HG02588 (cell line): ENCODE data around the gene AKR1A1.
"Not testable (repeated sequence)": the region's sequence is repeated elsewhere in the genome, so short reads cannot be mapped to it uniquely, and the experiment has no call there.

Experiments
- ATAC-seq: cut with Tn5 transposase; IDR thresholded peaks from one replicate; pipeline ENCODE4 v1.9.1; 2021; ENCODE audit warnings: mild to moderate bottlenecking, moderate library complexity; ENCODE audit not compliant: unreplicated experiment

AKR1A1 gene

GRCh38 chr1:45550401-45551351, at the start of gene AKR1A1:
Gene AKR1A1 (plus strand): TSS chr1:45550826. CDS start chr1:45561795, 10,969 bp downstream.
- peak; percentile 85 for ATAC-seq

GRCh38 chr1:45501505-45501859, 49.1 kb upstream of the AKR1A1 start:
- no peak for ATAC-seq

GRCh38 chr1:45503462-45504360, 46.9 kb upstream of the AKR1A1 start:
- no peak for ATAC-seq

- no peak for ATAC-seq
Observed at GRCh38 chr1:45507195-45507594, 43.4 kb upstream of the AKR1A1 start.

GRCh38 chr1:45507893-45508292, 42.7 kb upstream of the AKR1A1 start:
- ATAC-seq: no peak

- no peak for ATAC-seq
Observed at GRCh38 chr1:45508295-45509151, 42.1 kb upstream of the AKR1A1 start.

- no peak for ATAC-seq
Observed at GRCh38 chr1:45510036-45510971, 40.3 kb upstream of the AKR1A1 start.

- no peak for ATAC-seq
Observed at GRCh38 chr1:45510972-45511527, 39.6 kb upstream of the AKR1A1 start.

- ATAC-seq: no peak
Observed at GRCh38 chr1:45512641-45513054, 38.0 kb upstream of the AKR1A1 start.

- ATAC-seq: not testable (repeated sequence)
Observed at GRCh38 chr1:45513532-45514260, 36.9 kb upstream of the AKR1A1 start.

- ATAC-seq: no peak
Observed at GRCh38 chr1:45516036-45516435, 34.6 kb upstream of the AKR1A1 start.

GRCh38 chr1:45516465-45516864, 34.2 kb upstream of the AKR1A1 start:
- ATAC-seq: no peak

GRCh38 chr1:45518366-45518765, 32.3 kb upstream of the AKR1A1 start:
- ATAC-seq: not testable (repeated sequence)

- no peak for ATAC-seq
Observed at GRCh38 chr1:45518910-45519309, 31.7 kb upstream of the AKR1A1 start.

- ATAC-seq: not testable (repeated sequence)
Observed at GRCh38 chr1:45519774-45520173, 30.9 kb upstream of the AKR1A1 start.

- peak; percentile 71 for ATAC-seq
Observed at GRCh38 chr1:45521413-45522323, 29.0 kb upstream of the AKR1A1 start, which contains the start of gene PRDX1. Gene PRDX1 (minus strand): TSS chr1:45521884. CDS start chr1:45519043, 2,841 bp downstream.

GRCh38 chr1:45522324-45523104, 28.1 kb upstream of the AKR1A1 start:
- ATAC-seq: no peak
